DOHH2 (cell line): ENCODE results near the gene PEX10.

Experiments
- H3F3A ChIP-seq: fragments of 200-600 bp; sonication (generic), shearing (Covaris generic); 2 replicates; pipeline ENCODE4 v1.6.0; 2016; ENCODE audit warnings: antibody characterized with exemption, mild to moderate bottlenecking; ENCODE audit not compliant: control insufficient read depth, insufficient read depth
- H3K27ac ChIP-seq: fragments of 200-600 bp; sonication (generic); 2 replicates; pipeline ENCODE4 v1.5.1; 2014; ENCODE audit warnings: low read depth, mild to moderate bottlenecking, low read length, moderate library complexity
- H3K27me3 ChIP-seq: fragments of 200-600 bp; sonication (generic); 2 replicates; pipeline ENCODE4 v1.6.1; 2014; ENCODE audit warnings: mild to moderate bottlenecking, low read length, mixed read lengths; ENCODE audit not compliant: control insufficient read depth
- H3K36me3 ChIP-seq: fragments of 200-600 bp; sonication (generic); 2 replicates; pipeline ENCODE4 v1.6.1; 2014; ENCODE audit warnings: mild to moderate bottlenecking, low read length, moderate library complexity, mixed read lengths; ENCODE audit not compliant: control insufficient read depth
- H3K4me1 ChIP-seq: fragments of 200-600 bp; sonication (generic); 2 replicates; pipeline ENCODE4 v1.6.1; 2014; ENCODE audit warnings: mild to moderate bottlenecking, low read length, mixed read lengths; ENCODE audit not compliant: control insufficient read depth
- H3K4me2 ChIP-seq: fragments of 200-600 bp; sonication (generic); 2 replicates; pipeline ENCODE4 v1.6.0; 2014; ENCODE audit warnings: mild to moderate bottlenecking, low read length, moderate library complexity
- H3K4me3 ChIP-seq: fragments of 200-600 bp; sonication (generic); 2 replicates; pipeline ENCODE4 v1.5.1; 2014; ENCODE audit warnings: mild to moderate bottlenecking, low read length, mixed read lengths
- H3K79me2 ChIP-seq: fragments of 200-600 bp; sonication (generic); 2 replicates; pipeline ENCODE4 v1.6.1; 2014; ENCODE audit warnings: mild to moderate bottlenecking, low read length, mixed read lengths; ENCODE audit not compliant: control insufficient read depth
- H3K9me2 ChIP-seq: fragments of 200-600 bp; sonication (generic); replicated peaks from 2 replicates; pipeline ENCODE4 v1.6.1; 2014; ENCODE audit warnings: mild to moderate bottlenecking, low read length, mixed read lengths; ENCODE audit not compliant: control insufficient read depth
- H3K9me3 ChIP-seq: fragments of 200-600 bp; sonication (generic); 2 replicates; pipeline ENCODE4 v1.6.1; 2014; ENCODE audit warnings: antibody characterized with exemption, low read length, mixed read lengths; ENCODE audit not compliant: control insufficient read depth, insufficient read depth
- H4K20me1 ChIP-seq: fragments of 200-600 bp; sonication (generic); 2 replicates; pipeline ENCODE4 v1.6.0; 2014; ENCODE audit warnings: low read depth, mild to moderate bottlenecking, antibody characterized with exemption, low read length, moderate library complexity; ENCODE audit not compliant: control insufficient read depth, insufficient read depth
- EZH2phosphoT487 ChIP-seq: fragments of 200-600 bp; sonication (generic); IDR thresholded peaks from 2 replicates; pipeline ENCODE4 v1.6.1; 2017; ENCODE audit warnings: borderline replicate concordance, mild to moderate bottlenecking, antibody characterized with exemption, low read length, moderate library complexity, mixed read lengths
- TF ChIP-seq, protein P1 (sequence below): fragments of 200-600 bp; sonication (generic); IDR thresholded peaks from one replicate; pipeline ENCODE4 v1.5.1; 2014; ENCODE audit warnings: antibody characterized with exemption, mild to moderate bottlenecking, low read depth, low read length; ENCODE audit not compliant: poor library complexity, severe bottlenecking

Gene PEX10

DNA sequence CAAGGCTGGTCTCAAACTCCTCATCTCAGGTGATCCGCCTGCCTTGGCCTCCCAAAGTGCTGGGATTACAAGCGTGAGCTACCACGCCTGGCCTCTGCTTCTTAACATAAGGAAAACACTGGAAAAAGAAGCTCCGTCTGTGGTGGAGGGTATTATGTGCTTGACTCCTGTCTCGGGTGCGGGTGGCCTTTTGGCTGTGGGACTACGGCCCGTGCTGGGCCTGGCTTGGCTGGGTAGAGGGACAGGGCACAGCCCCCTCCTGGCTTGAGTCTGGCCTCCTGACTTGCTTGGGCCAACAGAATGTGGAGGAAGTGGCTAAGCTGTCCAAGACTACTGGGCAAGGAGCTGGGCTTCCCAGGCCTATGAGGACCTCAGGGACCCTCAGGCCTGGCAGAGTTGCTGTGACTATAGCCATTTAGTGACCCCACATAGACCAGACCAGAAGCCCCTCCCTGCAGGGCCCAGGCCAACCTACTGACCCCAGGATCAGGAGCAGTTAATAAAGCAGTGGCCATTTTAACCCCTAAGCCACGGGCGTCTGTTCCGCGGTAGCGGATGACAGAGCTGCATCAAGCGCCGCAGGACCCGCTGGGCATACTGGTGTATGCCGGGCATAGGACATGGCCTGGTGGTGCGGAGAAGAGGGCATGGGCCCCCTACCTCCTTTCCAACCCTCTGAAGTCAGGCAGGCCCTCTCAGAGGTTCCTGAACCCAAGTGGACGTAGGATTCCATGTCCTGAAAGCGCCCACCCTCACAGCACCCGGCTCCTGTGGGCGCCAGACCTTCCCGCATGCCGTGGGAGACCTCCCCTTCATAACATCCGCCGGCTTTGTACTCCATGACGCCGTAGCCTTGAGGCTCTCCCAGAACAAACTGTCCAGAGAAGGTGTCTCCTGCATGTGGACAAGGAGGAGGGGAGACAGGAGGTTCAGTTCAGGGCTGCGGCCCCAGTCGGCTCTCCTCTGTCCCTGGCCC, 25.4 kb downstream of the PEX10 start:
- Histone ChIP-seq H3K27me3 (no peaks in the 10 kb centered on the region), H3F3A (peaks cover 28% of the 10 kb centered on the region), H3K9me2 (no peaks in the 10 kb centered on the region), H4K20me1 (no peaks in the 10 kb centered on the region), H3K4me1 (peaks cover 46% of the 10 kb centered on the region), H3K4me2 (peak overlapping the region; percentile 91), H3K27ac (peak overlapping the region; percentile 96), H3K9me3 (no peaks in the 10 kb centered on the region), H3K4me3 (peak overlapping the region; percentile 95), H3K36me3 (peaks cover 26% of the 10 kb centered on the region), H3K79me2 (peaks cover 25% of the 10 kb centered on the region)
- TF ChIP-seq, protein P1, sequence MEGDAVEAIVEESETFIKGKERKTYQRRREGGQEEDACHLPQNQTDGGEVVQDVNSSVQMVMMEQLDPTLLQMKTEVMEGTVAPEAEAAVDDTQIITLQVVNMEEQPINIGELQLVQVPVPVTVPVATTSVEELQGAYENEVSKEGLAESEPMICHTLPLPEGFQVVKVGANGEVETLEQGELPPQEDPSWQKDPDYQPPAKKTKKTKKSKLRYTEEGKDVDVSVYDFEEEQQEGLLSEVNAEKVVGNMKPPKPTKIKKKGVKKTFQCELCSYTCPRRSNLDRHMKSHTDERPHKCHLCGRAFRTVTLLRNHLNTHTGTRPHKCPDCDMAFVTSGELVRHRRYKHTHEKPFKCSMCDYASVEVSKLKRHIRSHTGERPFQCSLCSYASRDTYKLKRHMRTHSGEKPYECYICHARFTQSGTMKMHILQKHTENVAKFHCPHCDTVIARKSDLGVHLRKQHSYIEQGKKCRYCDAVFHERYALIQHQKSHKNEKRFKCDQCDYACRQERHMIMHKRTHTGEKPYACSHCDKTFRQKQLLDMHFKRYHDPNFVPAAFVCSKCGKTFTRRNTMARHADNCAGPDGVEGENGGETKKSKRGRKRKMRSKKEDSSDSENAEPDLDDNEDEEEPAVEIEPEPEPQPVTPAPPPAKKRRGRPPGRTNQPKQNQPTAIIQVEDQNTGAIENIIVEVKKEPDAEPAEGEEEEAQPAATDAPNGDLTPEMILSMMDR = no peak
- no peak for TF ChIP-seq EZH2phosphoT487

DNA sequence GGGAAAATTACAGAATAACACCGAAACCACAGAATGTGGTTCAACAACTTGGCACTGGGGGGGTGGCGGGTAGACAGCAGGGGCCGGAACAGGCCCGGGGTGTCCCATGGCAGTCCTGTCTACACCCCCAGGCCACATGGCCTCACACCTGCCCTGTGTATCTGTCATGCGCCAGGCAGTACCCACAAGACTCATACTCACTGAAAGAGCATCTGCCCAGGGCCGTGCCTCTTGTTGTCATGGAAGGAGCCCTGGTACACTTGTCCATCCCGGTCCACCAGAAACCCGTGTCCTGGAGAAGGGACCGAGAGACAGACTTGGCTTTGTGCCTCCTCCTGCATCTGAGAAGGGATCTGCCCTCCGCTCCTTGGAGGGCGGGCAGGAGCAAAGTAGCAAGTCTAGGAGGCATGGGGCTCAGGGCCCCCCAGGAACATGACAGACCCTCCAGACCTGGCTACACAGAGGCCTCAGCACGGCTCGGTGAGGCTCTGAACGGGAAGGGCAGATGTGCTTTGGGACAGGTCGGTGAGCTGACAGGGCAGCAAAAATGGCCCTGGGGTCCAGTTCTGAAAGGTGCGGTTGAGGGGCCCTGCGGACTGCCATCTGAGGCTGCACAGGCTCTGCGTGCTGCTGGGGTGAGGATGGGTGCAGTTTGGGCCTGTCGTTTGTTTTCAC, 26.6 kb downstream of the PEX10 start:
- H3K27ac ChIP-seq = no peak overlapping the region
- H3K4me3 ChIP-seq = no peak overlapping the region
- H3K27me3 ChIP-seq = no peaks in the 10 kb centered on the region
- TF ChIP-seq EZH2phosphoT487 = no peak
- TF ChIP-seq, protein P1 = no peak
- peaks cover 21% of the 10 kb centered on the region for H3K36me3 ChIP-seq
- H3K4me2 ChIP-seq = no peak overlapping the region
- no peaks in the 10 kb centered on the region for H3K9me2 ChIP-seq
- no peaks in the 10 kb centered on the region for H3K9me3 ChIP-seq
- peaks cover 47% of the 10 kb centered on the region for H3K4me1 ChIP-seq
- peaks cover 28% of the 10 kb centered on the region for H3F3A ChIP-seq
- H4K20me1 ChIP-seq = no peaks in the 10 kb centered on the region
- peaks cover 16% of the 10 kb centered on the region for H3K79me2 ChIP-seq

GRCh38 chr1:2384941-2385481, 27.4 kb downstream of the PEX10 start:
- H3K27me3 ChIP-seq = no peaks in the 10 kb centered on the region
- H3F3A ChIP-seq = peaks cover 23% of the 10 kb centered on the region
- no peak for TF ChIP-seq EZH2phosphoT487
- TF ChIP-seq, protein P1 = peak; percentile 13
- no peak overlapping the region for H3K4me3 ChIP-seq
- peaks cover 9% of the 10 kb centered on the region for H3K79me2 ChIP-seq
- peaks cover 42% of the 10 kb centered on the region for H3K4me1 ChIP-seq
- H3K4me2 ChIP-seq = no peak overlapping the region
- no peaks in the 10 kb centered on the region for H4K20me1 ChIP-seq
- H3K36me3 ChIP-seq = peaks cover 20% of the 10 kb centered on the region
- no peaks in the 10 kb centered on the region for H3K9me2 ChIP-seq
- H3K27ac ChIP-seq = no peak overlapping the region
- H3K9me3 ChIP-seq = no peaks in the 10 kb centered on the region
